HG03460 (cell line): ENCODE measurements around the gene CLEC14A.

Source experiments
- ATAC-seq: cut with Tn5 transposase; IDR thresholded peaks from one replicate; pipeline ENCODE4 v1.9.1; 2021; ENCODE audit not compliant: unreplicated experiment

CLEC14A gene, protein sequence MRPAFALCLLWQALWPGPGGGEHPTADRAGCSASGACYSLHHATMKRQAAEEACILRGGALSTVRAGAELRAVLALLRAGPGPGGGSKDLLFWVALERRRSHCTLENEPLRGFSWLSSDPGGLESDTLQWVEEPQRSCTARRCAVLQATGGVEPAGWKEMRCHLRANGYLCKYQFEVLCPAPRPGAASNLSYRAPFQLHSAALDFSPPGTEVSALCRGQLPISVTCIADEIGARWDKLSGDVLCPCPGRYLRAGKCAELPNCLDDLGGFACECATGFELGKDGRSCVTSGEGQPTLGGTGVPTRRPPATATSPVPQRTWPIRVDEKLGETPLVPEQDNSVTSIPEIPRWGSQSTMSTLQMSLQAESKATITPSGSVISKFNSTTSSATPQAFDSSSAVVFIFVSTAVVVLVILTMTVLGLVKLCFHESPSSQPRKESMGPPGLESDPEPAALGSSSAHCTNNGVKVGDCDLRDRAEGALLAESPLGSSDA

DNA sequence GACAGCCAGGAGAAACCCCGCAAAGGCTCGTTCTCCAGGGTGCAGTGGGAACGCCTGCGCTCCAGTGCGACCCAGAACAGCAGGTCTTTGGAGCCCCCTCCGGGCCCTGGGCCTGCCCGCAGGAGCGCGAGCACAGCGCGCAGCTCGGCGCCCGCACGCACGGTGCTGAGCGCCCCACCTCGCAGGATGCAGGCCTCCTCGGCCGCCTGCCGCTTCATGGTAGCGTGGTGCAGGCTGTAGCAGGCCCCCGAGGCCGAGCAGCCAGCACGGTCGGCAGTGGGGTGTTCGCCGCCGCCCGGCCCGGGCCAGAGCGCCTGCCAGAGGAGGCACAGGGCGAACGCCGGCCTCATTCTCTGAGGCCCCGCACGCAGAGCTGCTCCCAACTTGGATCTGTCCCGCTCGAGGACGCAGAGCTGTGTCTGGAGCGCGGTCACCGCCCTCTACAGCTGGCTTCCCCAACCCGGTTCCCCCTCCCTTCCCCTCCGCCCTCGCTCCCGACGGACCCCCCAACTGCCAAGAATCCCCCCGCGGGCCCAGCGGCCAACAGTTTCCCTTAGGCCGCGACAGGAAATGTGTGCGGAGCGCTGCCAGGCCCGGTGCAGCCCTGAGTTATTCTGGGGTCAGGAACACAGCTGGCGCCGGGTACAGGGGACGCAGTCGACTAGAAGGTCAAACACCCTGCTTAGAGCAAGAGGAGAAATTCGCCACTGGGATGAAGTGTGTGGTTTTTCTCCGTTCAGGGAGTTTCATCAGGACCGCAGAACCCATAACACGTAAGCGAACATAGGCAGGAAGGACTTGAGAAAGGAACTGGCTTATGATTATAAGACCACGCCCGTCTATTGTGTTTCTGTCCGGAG lies at the start of gene CLEC14A:
TSS of gene CLEC14A (minus strand) at position 421 of the 860 bp plus-strand sequence. CDS start at position 350, 71 bp downstream.
- no peak for ATAC-seq

DNA sequence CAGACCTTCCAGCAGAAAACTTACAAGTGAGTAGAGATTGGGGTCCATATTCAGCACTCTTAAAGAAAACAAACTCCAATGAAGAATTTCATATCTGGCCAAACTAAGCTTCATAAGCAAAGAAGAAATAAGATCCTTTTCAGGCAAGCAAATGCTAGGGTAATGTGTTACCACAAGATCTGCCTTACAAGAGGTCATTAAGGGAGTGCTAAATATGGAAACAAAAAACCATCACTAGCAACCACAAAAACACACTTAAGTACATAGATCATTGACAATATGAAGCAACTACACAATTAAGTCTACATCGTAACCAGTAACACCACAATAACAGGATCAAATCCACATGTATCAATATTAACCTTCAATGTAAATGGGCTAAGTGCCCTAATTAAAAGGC lies 47.1 kb upstream of the CLEC14A start:
- ATAC-seq = no peak

DNA sequence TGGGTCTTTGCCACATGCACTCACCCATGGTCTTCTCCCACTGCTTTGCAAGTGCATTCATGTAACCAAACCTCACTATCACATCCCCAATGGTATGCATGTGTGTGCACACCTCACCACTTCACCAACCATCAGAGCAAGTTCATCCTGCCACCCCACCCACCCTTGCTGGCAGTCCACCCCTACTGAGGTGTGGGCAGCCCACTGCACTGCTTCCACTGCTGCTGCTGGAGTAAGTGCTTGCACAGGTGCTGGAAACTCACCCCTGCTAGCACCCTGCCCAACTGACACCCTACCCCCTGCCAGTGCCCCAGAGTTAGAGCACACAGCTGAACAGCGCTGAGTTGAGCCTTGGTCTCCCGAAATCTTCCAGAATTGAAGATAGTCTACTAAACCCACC lies 46.1 kb upstream of the CLEC14A start:
- ATAC-seq = no peak

DNA sequence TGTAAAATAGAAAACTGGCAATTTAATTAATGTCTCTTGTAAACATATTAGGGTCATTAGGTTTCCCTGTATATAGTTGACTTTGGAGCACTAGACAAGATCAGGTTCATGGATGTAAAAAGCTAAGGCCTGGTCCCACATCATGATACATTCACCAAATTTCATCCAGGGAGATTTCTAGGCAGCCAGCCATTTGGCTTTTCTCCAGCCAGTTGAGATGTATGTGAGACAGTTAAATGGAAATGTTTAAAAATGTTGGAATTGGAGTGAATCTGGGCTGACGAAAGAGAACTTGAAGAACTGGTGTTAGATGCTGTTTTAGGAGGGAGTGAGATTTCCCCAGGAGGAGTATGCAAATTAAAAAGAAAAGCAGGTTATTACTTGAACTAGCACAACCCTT lies 41.8 kb upstream of the CLEC14A start:
- no peak for ATAC-seq

DNA sequence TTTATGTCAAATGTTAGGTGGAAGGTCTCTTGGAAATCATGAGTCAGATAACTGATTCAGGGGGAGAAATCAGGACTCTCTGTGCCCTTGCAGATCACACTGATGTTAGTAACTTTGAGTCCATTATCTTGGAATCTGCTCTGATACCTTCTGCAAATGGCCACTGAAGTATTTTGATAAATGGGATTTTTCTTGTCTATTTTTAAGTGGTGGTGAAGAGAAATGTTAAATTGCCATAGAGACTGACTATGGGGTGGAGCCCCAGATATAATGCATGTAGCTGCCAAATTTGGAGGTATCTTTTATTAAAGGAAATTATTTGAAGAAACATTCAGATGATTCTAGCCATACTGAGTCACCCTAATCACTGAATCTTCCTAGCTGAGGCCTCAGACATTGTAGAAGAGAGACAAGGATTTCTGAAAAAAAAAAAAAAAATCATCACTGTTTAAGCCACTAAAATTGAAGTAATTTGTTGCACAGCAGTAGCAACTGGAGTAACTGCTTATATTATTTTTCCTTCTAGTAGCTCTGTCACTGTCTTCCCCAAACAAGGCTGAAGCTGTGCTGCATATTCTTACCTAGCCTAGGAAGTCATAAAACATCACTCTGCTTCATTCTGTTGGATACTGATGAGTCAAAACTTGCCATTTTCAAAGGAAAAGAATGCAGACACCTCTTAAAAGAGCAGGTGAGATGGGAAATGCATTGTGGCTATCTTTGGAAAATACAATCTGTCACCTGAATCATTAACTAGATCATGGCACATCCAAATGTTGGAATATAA lies 36.0 kb upstream of the CLEC14A start:
- ATAC-seq = no peak

DNA sequence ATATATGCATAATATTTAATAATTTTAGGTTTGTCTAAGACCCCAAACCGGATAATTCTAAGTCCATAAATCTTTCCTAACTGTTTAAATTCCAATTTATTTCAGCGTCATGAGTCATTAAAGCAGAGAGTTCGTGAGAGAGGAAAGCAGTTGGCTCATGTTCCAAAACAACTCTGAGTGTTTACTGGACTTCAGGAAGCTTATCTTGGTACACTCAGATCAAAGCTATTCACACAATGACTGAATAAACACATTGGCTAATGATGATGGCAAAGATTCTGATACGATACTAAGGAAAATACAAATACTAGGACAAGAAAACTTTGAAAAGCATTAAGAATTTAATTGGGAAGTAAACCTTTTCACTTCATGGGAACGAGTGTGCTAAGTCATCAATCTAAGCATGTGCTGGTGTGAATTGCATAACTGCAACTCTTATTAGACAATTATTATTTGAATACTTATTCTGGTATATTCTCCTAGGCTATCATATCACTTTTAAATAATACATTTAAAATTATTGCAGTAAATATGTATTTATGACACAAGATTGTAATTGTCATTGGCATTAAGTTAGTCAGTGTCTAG lies 34.8 kb upstream of the CLEC14A start:
- no peak for ATAC-seq

DNA sequence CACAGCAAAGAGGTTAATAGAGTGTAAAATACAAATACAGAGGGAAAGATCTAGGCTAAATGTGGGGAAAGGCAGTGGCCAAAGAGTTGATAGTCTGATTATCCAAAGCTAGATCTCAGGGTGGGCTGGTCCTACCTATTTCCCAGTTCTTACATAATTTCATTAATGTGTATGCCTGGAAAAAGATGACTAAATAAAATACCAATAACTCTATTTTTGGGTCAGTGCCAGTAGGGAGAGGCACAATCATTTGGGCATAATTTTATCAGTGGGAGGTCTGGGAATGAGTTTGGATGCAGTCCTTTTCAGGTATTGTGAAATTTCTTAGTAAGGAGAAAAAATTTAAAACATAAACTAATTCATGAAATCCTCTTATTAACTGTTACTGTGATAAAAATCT lies 30.6 kb upstream of the CLEC14A start:
- no peak for ATAC-seq

DNA sequence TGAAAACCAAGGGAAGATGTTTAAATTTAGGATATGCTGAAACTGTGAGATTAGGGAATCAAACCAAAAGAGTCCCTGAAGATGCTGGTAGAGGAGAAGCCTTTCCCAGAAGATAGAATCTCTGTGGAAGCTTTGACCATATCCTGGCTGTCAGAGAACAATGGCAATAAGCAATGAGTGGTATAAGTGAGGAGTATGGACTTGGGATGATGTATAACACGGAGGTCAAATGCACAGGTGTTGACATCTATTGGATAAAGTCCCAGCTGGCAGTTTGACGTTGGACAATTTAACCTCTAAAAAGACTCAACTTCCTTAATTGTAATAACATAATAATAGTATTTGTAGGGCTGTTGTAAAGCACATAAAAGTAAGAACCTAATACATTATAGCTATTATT lies 30.1 kb upstream of the CLEC14A start:
- ATAC-seq = no peak

DNA sequence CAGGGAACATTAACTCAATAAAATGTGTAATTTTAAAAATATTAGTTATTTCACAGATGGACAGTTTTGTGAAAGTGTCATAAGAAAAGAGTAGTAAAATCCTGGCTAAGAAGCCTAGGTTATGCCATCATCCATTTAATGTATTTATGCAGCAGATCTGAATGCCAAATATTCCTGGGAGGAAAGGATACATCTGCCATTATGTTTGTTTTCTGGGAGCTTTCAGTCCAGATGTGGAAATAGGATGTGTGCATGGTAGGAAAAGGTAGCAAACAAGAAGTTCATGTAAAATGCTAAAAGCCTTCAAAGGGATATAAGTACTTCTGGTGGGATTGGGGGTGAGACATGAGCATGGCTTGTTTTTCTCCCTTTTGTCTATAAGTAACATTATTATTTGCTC lies 27.0 kb upstream of the CLEC14A start:
- ATAC-seq = no peak

DNA sequence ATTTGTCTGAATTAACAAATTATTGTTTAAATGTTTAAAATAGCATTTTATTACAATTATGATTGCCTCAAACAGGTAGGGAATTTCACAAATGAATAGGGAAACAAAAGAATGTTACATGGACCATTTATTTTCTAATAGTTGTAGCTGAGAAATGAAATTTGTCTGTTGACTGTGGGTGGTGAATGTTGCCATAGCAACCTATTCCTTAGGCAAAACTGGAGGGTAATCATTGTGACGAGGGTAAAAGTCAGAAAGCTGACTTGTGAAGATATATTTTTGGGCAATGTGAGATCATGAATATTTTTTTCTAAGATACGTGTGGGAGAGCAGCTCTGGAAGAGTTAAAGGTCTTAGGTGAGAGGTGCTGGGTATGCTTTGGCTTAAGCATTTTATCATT lies 24.2 kb upstream of the CLEC14A start:
- ATAC-seq = no peak

DNA sequence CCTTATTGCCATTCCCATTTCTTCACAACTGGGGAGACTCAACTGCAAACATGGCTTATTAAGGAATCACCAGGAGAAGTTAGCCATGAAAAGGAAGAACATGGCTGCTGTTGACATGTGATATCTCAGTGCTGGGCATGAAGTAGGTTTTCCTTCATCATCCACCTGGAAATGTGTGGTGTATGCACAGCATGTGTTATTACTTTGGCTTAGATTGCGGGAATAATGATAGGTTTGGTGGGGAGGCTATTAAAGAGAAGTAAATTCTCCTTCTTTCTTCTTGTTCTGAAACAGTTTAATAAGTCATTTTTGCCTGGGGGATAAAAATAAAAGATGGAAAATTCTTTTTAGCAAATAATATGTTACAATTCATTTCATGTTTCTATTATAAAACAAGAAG lies 23.7 kb upstream of the CLEC14A start:
- ATAC-seq = no peak

DNA sequence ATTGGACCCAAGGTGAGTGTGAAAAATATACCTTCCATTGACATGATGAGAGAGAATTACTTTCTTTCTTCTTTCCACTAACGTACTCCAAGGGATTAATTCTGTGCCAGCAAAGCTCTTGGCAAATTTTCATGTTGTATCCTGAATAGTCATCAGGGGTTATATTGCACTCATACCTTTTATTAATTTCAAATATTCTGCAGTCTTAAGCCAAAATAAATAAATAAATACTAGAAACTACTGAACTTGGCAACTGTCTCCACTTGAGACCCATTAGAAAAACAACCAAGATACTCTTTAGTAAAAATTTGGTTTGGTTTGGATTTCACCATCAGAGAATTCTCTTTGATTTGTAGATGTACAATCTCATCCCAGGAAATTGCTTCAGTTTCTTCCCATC lies 22.1 kb upstream of the CLEC14A start:
- no peak for ATAC-seq

DNA sequence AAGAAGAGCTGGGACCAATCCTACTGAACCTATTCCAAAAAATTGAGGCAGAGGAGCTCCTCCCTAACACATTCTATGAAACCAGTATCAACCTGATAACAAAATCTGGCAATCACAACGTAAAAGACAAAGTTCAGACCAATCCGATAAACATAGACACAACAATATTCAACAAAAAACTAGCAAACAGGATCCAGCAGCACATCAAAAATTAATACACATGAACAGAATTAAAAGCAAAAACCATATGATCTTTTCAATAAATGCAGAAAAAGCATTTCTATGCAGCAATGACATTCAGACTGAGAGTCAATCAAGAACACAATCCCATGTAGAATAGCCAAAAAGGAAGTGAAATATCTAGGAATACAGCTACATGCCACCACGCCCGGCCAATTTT lies 7.0 kb upstream of the CLEC14A start:
- ATAC-seq = no peak

DNA sequence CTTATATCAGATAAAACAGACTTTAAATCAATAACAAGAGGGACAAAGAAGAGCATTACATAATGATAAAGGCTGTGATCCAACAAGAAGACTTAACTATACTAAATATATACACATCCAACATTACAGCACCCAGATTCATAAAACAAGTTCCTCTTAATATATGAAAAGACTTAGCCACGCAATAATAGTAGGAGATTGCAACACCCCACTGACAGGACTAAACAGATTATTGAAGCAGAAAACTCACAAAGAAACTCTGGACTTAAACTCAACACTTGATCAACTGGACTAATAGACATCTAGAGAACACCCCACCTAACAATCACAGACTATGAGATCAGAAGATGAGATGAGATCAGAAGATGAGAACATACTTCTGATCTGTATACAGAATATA lies 5.7 kb upstream of the CLEC14A start:
- no peak for ATAC-seq

DNA sequence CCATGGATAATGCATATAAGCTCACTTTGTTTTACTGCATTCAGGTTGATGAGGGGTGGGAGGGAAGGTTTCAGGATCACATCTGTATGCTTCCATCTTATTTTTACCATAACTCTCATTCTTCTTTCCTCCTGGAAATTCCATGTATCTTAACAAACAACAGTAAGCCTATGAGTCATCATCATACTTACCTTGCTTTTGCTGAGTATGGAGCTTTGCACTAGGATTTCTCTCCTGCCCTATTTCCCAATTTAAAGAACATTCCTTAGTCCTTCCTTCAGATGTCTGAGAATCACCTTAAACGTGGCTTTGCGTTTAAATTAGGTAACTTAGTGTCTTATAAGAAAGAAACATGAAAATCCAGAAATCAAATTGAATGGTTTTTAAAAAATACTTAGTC lies 1.6 kb upstream of the CLEC14A start:
- no peak for ATAC-seq

DNA sequence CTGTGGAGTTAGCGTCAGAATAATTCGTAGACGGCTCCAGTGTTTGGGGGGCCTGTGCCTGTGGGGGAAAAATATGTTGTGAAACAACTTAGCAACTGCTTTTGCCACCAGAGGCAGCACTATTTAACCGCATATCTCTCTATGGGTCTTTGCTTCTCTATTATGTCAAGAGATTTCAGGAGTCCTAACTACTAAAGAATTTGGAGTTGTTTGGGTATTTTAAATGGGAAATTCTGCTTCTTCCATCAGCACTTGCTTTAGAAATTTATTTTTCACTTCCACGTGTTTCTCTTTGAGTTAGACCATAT lies 594 bp upstream of the CLEC14A start:
- no peak for ATAC-seq

DNA sequence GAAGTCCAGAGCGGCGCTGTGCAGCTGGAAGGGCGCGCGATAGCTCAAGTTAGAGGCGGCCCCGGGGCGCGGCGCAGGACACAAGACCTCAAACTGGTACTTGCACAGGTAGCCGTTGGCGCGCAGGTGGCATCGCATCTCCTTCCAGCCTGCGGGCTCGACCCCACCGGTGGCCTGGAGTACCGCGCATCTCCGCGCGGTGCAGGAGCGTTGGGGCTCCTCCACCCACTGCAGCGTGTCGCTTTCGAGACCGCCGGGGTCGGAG lies 553 bp downstream of the CLEC14A start:
- no peak for ATAC-seq

DNA sequence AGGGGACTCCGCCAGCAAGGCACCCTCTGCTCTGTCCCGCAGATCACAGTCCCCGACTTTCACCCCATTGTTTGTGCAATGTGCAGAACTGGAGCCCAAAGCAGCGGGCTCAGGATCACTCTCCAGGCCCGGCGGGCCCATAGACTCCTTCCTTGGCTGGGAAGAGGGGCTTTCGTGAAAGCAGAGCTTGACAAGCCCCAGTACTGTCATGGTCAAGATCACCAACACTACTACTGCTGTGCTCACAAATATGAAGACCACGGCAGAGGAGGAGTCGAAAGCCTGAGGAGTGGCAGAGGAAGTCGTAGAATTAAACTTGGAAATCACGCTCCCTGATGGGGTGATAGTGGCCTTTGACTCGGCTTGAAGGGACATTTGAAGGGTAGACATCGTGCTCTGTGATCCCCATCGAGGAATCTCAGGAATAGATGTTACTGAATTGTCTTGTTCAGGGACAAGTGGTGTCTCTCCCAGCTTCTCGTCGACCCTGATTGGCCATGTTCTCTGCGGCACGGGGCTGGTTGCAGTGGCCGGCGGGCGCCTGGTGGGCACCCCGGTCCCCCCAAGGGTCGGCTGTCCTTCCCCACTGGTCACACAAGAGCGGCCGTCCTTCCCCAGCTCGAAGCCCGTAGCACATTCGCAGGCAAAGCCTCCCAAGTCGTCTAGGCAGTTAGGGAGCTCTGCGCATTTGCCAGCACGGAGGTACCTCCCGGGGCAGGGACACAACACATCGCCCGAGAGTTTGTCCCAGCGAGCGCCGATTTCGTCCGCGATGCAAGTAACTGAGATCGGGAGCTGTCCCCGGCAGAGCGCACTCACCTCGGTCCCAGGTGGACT lies 1.1 kb downstream of the CLEC14A start:
- no peak for ATAC-seq

DNA sequence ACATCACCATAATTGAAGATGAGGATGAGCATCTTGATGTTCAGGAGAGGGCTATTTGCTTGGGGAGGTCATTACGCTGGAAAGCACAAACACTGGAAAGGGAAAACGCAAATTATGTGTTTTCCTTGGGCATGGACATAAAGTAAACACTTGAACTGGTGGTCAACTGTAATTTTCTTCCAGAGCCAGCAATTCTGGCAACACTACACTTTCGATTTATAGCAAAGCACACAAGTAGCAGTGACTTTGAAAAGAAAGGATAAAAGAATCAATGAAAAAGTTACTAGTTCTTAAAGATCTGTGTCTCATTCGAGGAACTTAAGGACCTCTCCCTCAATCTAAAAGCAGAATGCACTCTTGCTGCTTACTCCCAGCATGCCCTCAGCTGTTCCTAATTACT lies 2.2 kb downstream of the CLEC14A start:
- no peak for ATAC-seq

DNA sequence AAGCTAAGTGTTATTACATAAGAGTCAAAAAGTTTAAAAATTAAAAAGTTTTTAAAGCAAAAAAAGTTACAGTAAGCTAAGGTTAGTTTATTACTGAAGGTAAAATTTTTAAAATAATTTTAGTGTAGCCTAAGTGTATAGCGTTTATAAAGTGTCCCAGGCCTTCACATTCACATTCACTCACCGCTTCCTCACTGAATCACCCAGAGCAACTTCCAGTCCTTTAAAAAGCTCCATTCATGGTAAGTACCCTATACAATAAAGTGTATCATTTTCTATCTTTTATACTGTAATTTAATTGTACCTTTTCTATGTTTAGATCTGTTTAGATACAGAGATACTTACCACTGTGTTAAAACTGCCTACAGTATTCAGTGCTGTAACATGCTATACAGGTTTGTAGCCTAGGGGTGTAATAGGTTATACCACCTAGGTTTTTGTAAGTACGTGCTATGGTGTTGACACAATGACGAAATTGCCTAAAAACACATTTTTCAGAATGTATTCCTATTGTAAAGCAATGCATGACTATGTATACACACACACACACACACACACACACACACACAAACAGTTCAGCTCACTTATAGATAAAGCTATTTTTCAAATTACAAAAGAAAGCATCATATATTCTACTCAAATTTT lies 3.7 kb downstream of the CLEC14A start:
- ATAC-seq = no peak
